HEK293 (cell line): ENCODE results near the gene NEO1.
A peak's percentile ranks its signal among the peaks of the same experiment; 100 is the strongest.
"Not testable (repeated sequence)": the region's sequence is repeated elsewhere in the genome, so short reads cannot be mapped to it uniquely, and the experiment has no call there.

Source experiments
- CTCF ChIA-PET: fragments of 350-600 bp; formaldehyde crosslinking; extraction: SDS; loops from one replicate; lab custom pipeline; 2021; ENCODE audit warnings: antibody characterized with exemption; lab: Yijun Ruan, JAX
- POLR2A ChIA-PET: fragments of 300-600 bp; formaldehyde crosslinking; extraction: SDS; loops from one replicate; lab custom pipeline; 2020; ENCODE audit warnings: antibody characterized with exemption, inconsistent platforms; lab: Yijun Ruan, JAX
- H3K27ac ChIP-seq: fragments of 200-500 bp; sonication (Bioruptor generic); 2 replicates; pipeline ENCODE4 v1.5.1; 2014; ENCODE audit warnings: low read depth, low read length, control low read depth, inconsistent platforms; ENCODE audit errors: extremely low read depth
- H3K36me3 ChIP-seq, 2 experiments: fragments of 200-500 bp in 1 of 2; sonication (Bioruptor generic) in 1 of 2; 1 replicate in 1 of 2; 2 replicates in 1 of 2; pipeline ENCODE4 v1.5.1; 2014 to 2017; ENCODE audit warnings: inconsistent platforms in 2 of 2, low read length in 2 of 2; ENCODE audit not compliant: control insufficient read depth in 2 of 2, insufficient read depth in 1 of 2
- H3K4me1 ChIP-seq: fragments of 200-500 bp; sonication (Bioruptor generic); 2 replicates; pipeline ENCODE4 v1.5.1; 2014; ENCODE audit warnings: mild to moderate bottlenecking, low read length, inconsistent platforms; ENCODE audit not compliant: control insufficient read depth, insufficient read depth
- H3K4me3 ChIP-seq: 2 replicates; pipeline ENCODE4 v1.5.1; 2011; ENCODE audit warnings: low read depth, mild to moderate bottlenecking, control low read depth, low read length, moderate library complexity
- H3K9me3 ChIP-seq: fragments of 200-500 bp; sonication (Bioruptor generic); 2 replicates; pipeline ENCODE4 v1.5.1; 2014; ENCODE audit warnings: low read depth, low read length, inconsistent platforms; ENCODE audit not compliant: control insufficient read depth, insufficient read depth
- EGR2 ChIP-seq: fragments of 450-650 bp; formaldehyde crosslinking; IDR thresholded peaks from 2 replicates; pipeline ENCODE4 v1.5.1; 2016; ENCODE audit warnings: low read depth, missing biosample characterization, missing genetic modification characterization
- FEZF1 ChIP-seq: fragments of 450-650 bp; formaldehyde crosslinking; IDR thresholded peaks from 2 replicates; pipeline ENCODE4 v1.5.1; 2016; ENCODE audit warnings: missing biosample characterization, missing genetic modification characterization
- GLIS2 ChIP-seq: fragments of 450-650 bp; formaldehyde crosslinking; IDR thresholded peaks from 2 replicates; pipeline ENCODE4 v1.5.1; 2016; ENCODE audit warnings: missing biosample characterization, missing genetic modification characterization
- HIC1 ChIP-seq: fragments of 450-650 bp; formaldehyde crosslinking; IDR thresholded peaks from 2 replicates; pipeline ENCODE4 v1.5.1; 2016; ENCODE audit warnings: missing biosample characterization, missing genetic modification characterization
- PRDM1 ChIP-seq: fragments of 450-650 bp; formaldehyde crosslinking; IDR thresholded peaks from 2 replicates; pipeline ENCODE4; 2016; ENCODE audit warnings: missing biosample characterization, missing genetic modification characterization
- TCF7L2 ChIP-seq: IDR thresholded peaks from 2 replicates; pipeline ENCODE4 v1.6.1; 2011; ENCODE audit warnings: low read depth, mild to moderate bottlenecking, inconsistent platforms, low read length, moderate library complexity, borderline replicate concordance
- WT1 ChIP-seq: fragments of 450-650 bp; formaldehyde crosslinking; IDR thresholded peaks from 2 replicates; pipeline ENCODE4 v1.5.1; 2016; ENCODE audit warnings: missing biosample characterization, missing genetic modification characterization
- ZNF10 ChIP-seq: fragments of 450-650 bp; formaldehyde crosslinking; IDR thresholded peaks from 2 replicates; pipeline ENCODE4 v1.5.1; 2017; ENCODE audit warnings: missing biosample characterization, missing genetic modification characterization
- ZNF362 ChIP-seq: fragments of 450-650 bp; formaldehyde crosslinking; IDR thresholded peaks from 2 replicates; pipeline ENCODE4 v1.5.1; 2016; ENCODE audit warnings: missing biosample characterization, missing genetic modification characterization
- ZNF692 ChIP-seq: fragments of 450-650 bp; formaldehyde crosslinking; IDR thresholded peaks from 2 replicates; pipeline ENCODE4 v1.5.1; 2016; ENCODE audit warnings: missing biosample characterization, missing genetic modification characterization
- ZSCAN30 ChIP-seq: fragments of 450-650 bp; IDR thresholded peaks from 2 replicates; pipeline ENCODE4 v1.5.1; 2018; ENCODE audit warnings: missing biosample characterization, mild to moderate bottlenecking, missing genetic modification characterization, moderate library complexity

Gene NEO1

GRCh38 chr15:73196113-73196512 lies 143.8 kb downstream of the NEO1 start:
- TF ChIP-seq WT1 (tag by site-specific recombination) (peak; percentile 44; the same call in 1 of the 2 replicates), FEZF1 (tag by site-specific recombination) (0 out of 2 replicates have a peak, but pooled peaks have one; percentile 14), ZSCAN30 (tag by site-specific recombination) (no peak), ZNF362 (tag by site-specific recombination) (0 out of 2 replicates have a peak, but pooled peaks have one; percentile 32), TCF7L2 (peak; percentile 29; the same call in 1 of the 2 replicates)
- TF ChIP-seq, all 188 proteins: peak for 4
- ChIA-PET POLR2A (no interaction called here), CTCF (interaction anchor here (0.5 to 1.6 kb wide), 2 partner anchors 8 to 62 kb away, joined by 3 to 6 read pairs; no protein-coding TSS in a partner anchor)
- H3K36me3 ChIP-seq = peaks cover 0 to 3% of the 10 kb centered on the region in 2 experiments; a peak in 2 of 3 replicates
- H3K27ac ChIP-seq = no peak overlapping the region
- no peaks in the 10 kb centered on the region for H3K9me3 ChIP-seq
- H3K4me1 ChIP-seq = peaks cover 6% of the 10 kb centered on the region; the same call in 1 of the 2 replicates
- no peak overlapping the region for H3K4me3 ChIP-seq

GRCh38 chr15:73200339-73200738 lies 148.1 kb downstream of the NEO1 start:
- CTCF ChIA-PET = interaction anchor here (0.6 to 1.3 kb wide), 3 partner anchors 9 to 39 kb away, joined by 3 to 7 read pairs (median 6); no protein-coding TSS in a partner anchor
- H3K9me3 ChIP-seq = peaks cover 2% of the 10 kb centered on the region; the same call in 1 of the 2 replicates
- no peak overlapping the region for H3K27ac ChIP-seq
- POLR2A ChIA-PET = no interaction called here
- H3K4me1 ChIP-seq = peaks cover 6% of the 10 kb centered on the region; the same call in 1 of the 2 replicates
- peaks cover 0 to 3% of the 10 kb centered on the region in 2 experiments; a peak in 2 of 3 replicates for H3K36me3 ChIP-seq
- TF ChIP-seq PRDM1 = peak; percentile 100
- TF ChIP-seq GLIS2 (tag by site-specific recombination) = no peak
- TF ChIP-seq, all 188 proteins: peak for 1
- H3K4me3 ChIP-seq = no peak overlapping the region

GRCh38 chr15:73210630-73211029 lies 158.4 kb downstream of the NEO1 start:
- Histone ChIP-seq H3K4me3 (no peak overlapping the region), H3K27ac (no peak overlapping the region), H3K4me1 (no peaks in the 10 kb centered on the region), H3K36me3 (no peaks in the 10 kb centered on the region; a peak in 1 of 3 replicates), H3K9me3 (no peaks in the 10 kb centered on the region)
- ChIA-PET POLR2A (no interaction called here), CTCF (interaction anchor here (0.6 to 1.2 kb wide), 2 partner anchors 55 to 83 kb away, joined by 3 to 4 read pairs; no protein-coding TSS in a partner anchor)
- no peak for TF ChIP-seq ZNF692 (tag by site-specific recombination)
- TF ChIP-seq TCF7L2 = no peak
- TF ChIP-seq EGR2 (tag by site-specific recombination) = no peak
- no peak for TF ChIP-seq ZNF10 (tag by site-specific recombination)

GRCh38 chr15:73212424-73212823 lies 160.2 kb downstream of the NEO1 start:
- Histone ChIP-seq H3K36me3 (no peaks in the 10 kb centered on the region; a peak in 1 of 3 replicates), H3K27ac (no peak overlapping the region), H3K4me3 (no peak overlapping the region), H3K9me3 (no peaks in the 10 kb centered on the region), H3K4me1 (no peaks in the 10 kb centered on the region)
- ChIA-PET POLR2A (no interaction called here), CTCF (no interaction called here)
- no peak for TF ChIP-seq HIC1
- TF ChIP-seq, all 188 proteins: peak for 0

- H3K27ac ChIP-seq, H3K4me1 ChIP-seq, POLR2A ChIA-PET, H3K36me3 ChIP-seq, H3K9me3 ChIP-seq, H3K4me3 ChIP-seq: not testable (repeated sequence)
- CTCF ChIA-PET = interaction anchor here (0.7 kb wide), 1 partner anchor 463 kb away, joined by 3 read pairs; no protein-coding TSS in a partner anchor
Observed at GRCh38 chr15:73221450-73221849, 169.2 kb downstream of the NEO1 start.
